Motor neuron (in vitro differentiated cells): ENCODE measurements around the gene TRAPPC12. TPM values are rescaled to one million over a fixed set of nuclear protein-coding genes. Genes with fewer than 3 reads are reported as not detected.
"Not testable (repeated sequence)": the region's sequence is repeated elsewhere in the genome, so short reads cannot be mapped to it uniquely, and the experiment has no call there.

Experiments
- ATAC-seq, 8 experiments: fragments of 200-7000 bp; cut with Tn5 transposase; replicated peaks in 6 of 8; 2 replicates each; pipeline ENCODE4 v1.8.0; 2021; ENCODE audit warnings: mild to moderate bottlenecking in 8 of 8, moderate library complexity in 8 of 8
- H3K27ac ChIP-seq, 2 donors: fragments of 250-450 bp; sonication (Bioruptor Pico); 2 replicates each; pipeline ENCODE4 v1.9.0; 2021; ENCODE audit warnings: antibody characterized with exemption in 2 of 2, mild to moderate bottlenecking in 2 of 2, moderate library complexity in 1 of 2
- H3K4me1 ChIP-seq, 2 donors: fragments of 250-450 bp; sonication (Bioruptor Pico); replicated peaks in 1 of 2; 2 replicates each; pipeline ENCODE4 v1.6.1; 2021; ENCODE audit warnings: antibody characterized with exemption in 2 of 2, mild to moderate bottlenecking in 2 of 2, moderate library complexity in 1 of 2
- H3K4me3 ChIP-seq, 5 donors: fragments of 250-450 bp; sonication (Bioruptor Pico); 2 replicates each; pipeline ENCODE4 v1.9.0; 2021; ENCODE audit warnings: antibody characterized with exemption in 5 of 5, mild to moderate bottlenecking in 5 of 5, moderate library complexity in 4 of 5
- WGBS, 10 experiments: fragments of 450-650 bp; shearing (Covaris generic); methylation state at CpG; one replicate each; pipeline ENCODE4 v1.0.0; 2022; 5-methylcytosine and 5-hydroxymethylcytosine counted together
- in situ Hi-C, 9 experiments: fragments of 400-800 bp; cut with MboI; loops; one replicate each; pipeline ENCODE4 v1.15.0; 2021; ENCODE audit warnings: low sequenced_read_pairs in 9 of 9, low pct_unique_long_range_greater_than_20kb in 2 of 9; ENCODE audit not compliant: unreplicated experiment in 9 of 9
- total RNA-seq, 8 experiments: library from RNA; unstranded; fragments of 300-600 nt; gene quantifications; 2 replicates each; pipeline versions ENCODE4 v1.2.3 to v1.2.4, GENCODE V29; 2022

The TRAPPC12 gene
- total RNA-seq, 8 experiments from 2014 or later: 40.1 to 228 (median 67.4) TPM

- peaks cover 13 to 15% of the 10 kb centered on the region in 2 donors for H3K4me1 ChIP-seq
- H3K27ac ChIP-seq, ATAC-seq, in situ Hi-C loops, H3K4me3 ChIP-seq: not testable (repeated sequence)
- 33 to 94% (median 83%) methylated on average over 1 to 2 of the region's 5 CpGs; no CpG with 5 or more reads in 7 of the 10 experiments for WGBS, 10 experiments
Observed at GRCh38 chr2:3515438-3515837, 135.9 kb downstream of the TRAPPC12 start.

- H3K4me3 ChIP-seq: no peak overlapping the region
- in situ Hi-C loops: no loop called here
- no peak for ATAC-seq
- H3K4me1 ChIP-seq: peaks cover 15% of the 10 kb centered on the region in 2 donors
- 96 to 100% (median 100%) methylated on average over 1 to 3 of the region's 3 CpGs; no CpG with 5 or more reads in 2 of the 10 experiments for WGBS, 10 experiments
- H3K27ac ChIP-seq: no peak overlapping the region
Observed at GRCh38 chr2:3516831-3517230, 137.3 kb downstream of the TRAPPC12 start.

GRCh38 chr2:3517948-3518495, 138.5 kb downstream of the TRAPPC12 start:
- WGBS, 10 experiments: 41 to 100% (median 50%) methylated on average over 1 to 2 of the region's 3 CpGs
- in situ Hi-C loops: no loop called here
- H3K4me1 ChIP-seq: peaks cover 15% of the 10 kb centered on the region in 2 donors
- H3K4me3 ChIP-seq: peak overlapping the region; percentile 49 to 68 (median 61)
- H3K27ac ChIP-seq: peak overlapping the region; percentile 89 to 93
- no peak for ATAC-seq

- Histone ChIP-seq H3K27ac (peak overlapping the region; percentile 93 to 95), H3K4me3 (peak overlapping the region; percentile 49 to 68 (median 61)), H3K4me1 (peaks cover 15% of the 10 kb centered on the region in 2 donors)
- in situ Hi-C loops: no loop called here
- WGBS, 10 experiments: 0 to 20% (median 0%) methylated on average over 1 to 9 of the region's 67 CpGs; no CpG with 5 or more reads in 6 of the 10 experiments
- ATAC-seq: peak; percentile 60 to 91 (median 88)
Observed at GRCh38 chr2:3518496-3519254, 139.2 kb downstream of the TRAPPC12 start.

- Histone ChIP-seq H3K4me1 (peaks cover 15% of the 10 kb centered on the region in 2 donors), H3K27ac (peak within 1 kb of the TSS; percentile 93 to 95), H3K4me3 (peak within 1 kb of the TSS; percentile 49 to 68 (median 61))
- peak; percentile 60 to 87 (median 70) for ATAC-seq
- 6 to 61% (median 24%) methylated on average over 1 to 22 of the region's 76 CpGs; no CpG with 5 or more reads in 1 of the 10 experiments for WGBS, 10 experiments
- in situ Hi-C loops: no loop called here
Observed at GRCh38 chr2:3519255-3520205, 140.0 kb downstream of the TRAPPC12 start, which contains the start of gene ADI1. Gene ADI1 (minus strand): TSS chr2:3519531. CDS start chr2:3519487, 44 bp downstream.

- in situ Hi-C loops: no loop called here
- Histone ChIP-seq H3K27ac (no peak overlapping the region), H3K4me1 (peaks cover 15% of the 10 kb centered on the region in 2 donors), H3K4me3 (no peak overlapping the region)
- 83 to 96% (median 91%) methylated on average over 1 to 6 of the region's 6 CpGs; no CpG with 5 or more reads in 4 of the 10 experiments for WGBS, 10 experiments
- ATAC-seq: no peak
Observed at GRCh38 chr2:3520591-3520990, 141.1 kb downstream of the TRAPPC12 start.

- no peak for ATAC-seq
- H3K27ac ChIP-seq: no peak overlapping the region
- peaks cover 10 to 16% of the 10 kb centered on the region in 2 donors for H3K4me1 ChIP-seq
- no peak overlapping the region for H3K4me3 ChIP-seq
- in situ Hi-C loops: no loop called here
- WGBS, 10 experiments: 20 to 100% (median 79%) methylated on average over 1 to 12 of the region's 13 CpGs; no CpG with 5 or more reads in 1 of the 10 experiments
Observed at GRCh38 chr2:3522961-3523421, 143.5 kb downstream of the TRAPPC12 start.

- no peak overlapping the region for H3K27ac ChIP-seq
- WGBS, 10 experiments: 39 to 100% (median 86%) methylated on average over 1 to 4 of the region's 4 CpGs; no CpG with 5 or more reads in 1 of the 10 experiments
- ATAC-seq: no peak
- no peak overlapping the region for H3K4me3 ChIP-seq
- in situ Hi-C loops: no loop called here
- peaks cover 10 to 15% of the 10 kb centered on the region in 2 donors for H3K4me1 ChIP-seq
Observed at GRCh38 chr2:3523551-3524041, 144.1 kb downstream of the TRAPPC12 start.

- WGBS, 10 experiments: 83 to 90% (median 85%) methylated on average over 1 to 12 of the region's 22 CpGs; no CpG with 5 or more reads in 6 of the 10 experiments
- H3K4me1 ChIP-seq: peaks cover 0 to 6% of the 10 kb centered on the region in 2 donors
- H3K27ac ChIP-seq: no peak overlapping the region
- no peak overlapping the region for H3K4me3 ChIP-seq
- ATAC-seq: peak in 1 of 8 experiments; percentile 17
- in situ Hi-C loops: no loop called here
Observed at GRCh38 chr2:3526871-3527270, 147.4 kb downstream of the TRAPPC12 start.

- ATAC-seq: peak in 1 of 8 experiments; percentile 4
- Histone ChIP-seq H3K4me3 (no peak overlapping the region), H3K4me1 (peaks cover 6 to 12% of the 10 kb centered on the region in 2 donors), H3K27ac (no peak overlapping the region)
- 67 to 100% (median 90%) methylated on average over 1 to 4 of the region's 40 CpGs; no CpG with 5 or more reads in 5 of the 10 experiments for whole genome bisulfite sequencing, 10 experiments
- in situ Hi-C loops: no loop called here
Observed at GRCh38 chr2:3527886-3528785, 148.6 kb downstream of the TRAPPC12 start.
